Activated naive CD4-positive, alpha-beta T cell treated with anti-CD3 and anti-CD28 coated beads, Interleukin-2, amount 50 U/mL, for 24 hours (primary cell): Measurements from ENCODE around the gene UBXN2A.
"Not testable (repeated sequence)": the region's sequence is repeated elsewhere in the genome, so short reads cannot be mapped to it uniquely, and the experiment has no call there.

Experiments
- H3K27ac Mint-ChIP-seq: one replicate; pipeline ENCODE4 v1.8.0; 2021; ENCODE audit warnings: mild to moderate bottlenecking, mixed read lengths
- H3K27me3 Mint-ChIP-seq: one replicate; pipeline ENCODE4 v1.8.0; 2021; ENCODE audit warnings: mixed read lengths
- H3K36me3 Mint-ChIP-seq: one replicate; pipeline ENCODE4 v1.8.0; 2021; ENCODE audit warnings: mixed read lengths
- H3K4me1 Mint-ChIP-seq: one replicate; pipeline ENCODE4 v1.8.0; 2021; ENCODE audit warnings: mixed read lengths
- H3K4me3 Mint-ChIP-seq: one replicate; pipeline ENCODE4 v1.8.0; 2021; ENCODE audit warnings: mild to moderate bottlenecking, mixed read lengths
- H3K9me3 Mint-ChIP-seq: one replicate; pipeline ENCODE4 v1.8.0; 2021; ENCODE audit warnings: mixed read lengths

The UBXN2A gene

GRCh38 chr2:23992931-23993330 lies 52.7 kb downstream of the UBXN2A start:
- H3K9me3 Mint-ChIP-seq: no peaks in the 10 kb centered on the region
- no peak overlapping the region for H3K27ac Mint-ChIP-seq
- H3K4me1 Mint-ChIP-seq: no peaks in the 10 kb centered on the region
- no peaks in the 10 kb centered on the region for H3K27me3 Mint-ChIP-seq
- H3K36me3 Mint-ChIP-seq: peaks cover 2% of the 10 kb centered on the region
- H3K4me3 Mint-ChIP-seq: no peak overlapping the region

- H3K9me3 Mint-ChIP-seq: no peaks in the 10 kb centered on the region
- H3K4me1 Mint-ChIP-seq: no peaks in the 10 kb centered on the region
- H3K27me3 Mint-ChIP-seq: no peaks in the 10 kb centered on the region
These were observed 53.5 kb downstream of the UBXN2A start for GRCh38 chr2:23993736-23994269.

GRCh38 chr2:23994567-23994966 lies 54.3 kb downstream of the UBXN2A start:
- no peaks in the 10 kb centered on the region for H3K9me3 Mint-ChIP-seq
- peaks cover 5% of the 10 kb centered on the region for H3K36me3 Mint-ChIP-seq
- no peak overlapping the region for H3K4me3 Mint-ChIP-seq
- H3K27me3 Mint-ChIP-seq: no peaks in the 10 kb centered on the region
- H3K27ac Mint-ChIP-seq: peak overlapping the region; percentile 30
- no peaks in the 10 kb centered on the region for H3K4me1 Mint-ChIP-seq

More at GRCh38 chr2:23993736-23994269, 53.5 kb downstream of the UBXN2A start:
- H3K36me3 Mint-ChIP-seq: peaks cover 5% of the 10 kb centered on the region
- H3K27ac Mint-ChIP-seq: no peak overlapping the region
- H3K4me3 Mint-ChIP-seq: no peak overlapping the region

DNA sequence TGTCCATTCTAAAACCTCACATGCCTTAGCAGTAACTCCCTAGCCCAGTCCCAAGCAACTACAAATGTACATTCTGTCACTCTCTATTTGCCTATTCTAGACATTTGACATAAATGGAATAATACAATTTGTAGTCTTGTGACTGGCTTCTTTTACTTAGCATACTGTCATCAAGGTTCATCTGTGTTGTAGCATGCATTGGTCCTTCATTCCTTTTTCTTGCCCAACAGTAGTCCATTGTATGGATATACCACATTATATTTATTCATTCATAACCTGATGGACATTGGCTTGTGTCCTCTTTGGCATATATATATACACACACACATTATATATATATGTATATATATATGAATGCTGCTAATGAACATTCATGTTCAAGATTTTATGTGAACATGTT lies 67.4 kb downstream of the UBXN2A start:
- peaks cover 25% of the 10 kb centered on the region for H3K27me3 Mint-ChIP-seq
- no peaks in the 10 kb centered on the region for H3K36me3 Mint-ChIP-seq
- H3K4me1 Mint-ChIP-seq: peaks cover 4% of the 10 kb centered on the region
- no peak overlapping the region for H3K27ac Mint-ChIP-seq
- no peaks in the 10 kb centered on the region for H3K9me3 Mint-ChIP-seq
- H3K4me3 Mint-ChIP-seq: no peak overlapping the region

DNA sequence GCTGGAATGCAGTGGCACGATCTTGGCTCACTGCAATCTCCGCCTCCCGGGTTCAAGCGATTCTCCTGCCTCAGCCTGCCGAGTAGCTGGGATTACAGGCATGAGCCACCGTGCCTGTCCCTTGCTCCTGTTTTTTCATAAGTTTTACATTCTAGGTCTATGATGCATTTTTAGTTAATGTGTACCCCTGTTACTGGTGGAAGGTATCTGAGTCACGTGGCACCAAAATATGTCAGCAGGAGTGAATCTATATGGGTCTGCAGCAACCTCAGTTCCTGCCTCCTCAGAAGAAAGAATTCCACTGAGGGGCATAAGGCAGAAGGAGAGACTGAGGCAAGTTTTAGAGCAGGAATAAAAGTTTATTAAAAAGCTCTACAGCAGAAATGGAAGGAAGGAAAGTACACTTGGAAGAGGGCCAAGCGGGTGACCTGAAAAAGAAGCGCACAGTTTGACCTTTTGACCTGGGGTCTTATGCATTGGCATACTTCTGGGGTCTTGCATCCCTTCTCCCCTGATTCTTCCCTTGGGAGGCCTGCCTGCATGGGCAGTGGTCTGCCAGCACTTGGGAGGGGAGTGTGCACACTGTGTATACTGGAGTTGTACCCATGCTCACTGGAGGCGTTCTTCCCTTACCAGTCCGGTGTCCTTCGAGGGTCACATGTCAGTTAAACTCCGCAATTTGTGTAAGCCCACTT lies 68.6 kb downstream of the UBXN2A start:
- H3K27me3 Mint-ChIP-seq: peaks cover 28% of the 10 kb centered on the region
- peaks cover 4% of the 10 kb centered on the region for H3K4me1 Mint-ChIP-seq
- H3K9me3 Mint-ChIP-seq: no peaks in the 10 kb centered on the region
- no peak overlapping the region for H3K27ac Mint-ChIP-seq
- H3K36me3 Mint-ChIP-seq: no peaks in the 10 kb centered on the region
- H3K4me3 Mint-ChIP-seq: no peak overlapping the region

DNA sequence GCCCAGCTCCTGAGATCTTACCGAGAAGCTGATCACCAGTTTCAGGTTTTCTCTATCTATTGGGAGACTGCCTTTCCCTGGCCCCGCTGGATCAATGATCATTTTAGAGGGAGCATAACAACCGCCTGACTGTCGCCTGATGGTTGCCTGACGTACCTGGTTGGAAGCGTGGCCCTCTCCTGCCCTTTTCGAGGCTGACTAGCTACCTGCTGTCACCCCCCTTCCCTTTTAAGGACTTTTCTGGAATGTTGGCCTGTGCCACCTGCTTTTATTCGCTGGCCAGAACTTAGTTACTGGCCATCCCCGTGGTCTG lies 69.1 kb downstream of the UBXN2A start:
- Mint-ChIP-seq H3K9me3 (no peaks in the 10 kb centered on the region), H3K27me3 (peaks cover 28% of the 10 kb centered on the region), H3K4me1 (peaks cover 4% of the 10 kb centered on the region), H3K27ac (no peak overlapping the region), H3K36me3 (no peaks in the 10 kb centered on the region), H3K4me3 (no peak overlapping the region)

GRCh38 chr2:24009680-24010476 lies 69.6 kb downstream of the UBXN2A start, which contains the start of gene MFSD2B:
TSS of gene MFSD2B (plus strand) at chr2:24010085. CDS start at chr2:24010097, 12 bp downstream.
- Mint-ChIP-seq H3K9me3 (no peaks in the 10 kb centered on the region), H3K4me1 (peaks cover 4% of the 10 kb centered on the region), H3K27ac (no peak within 1 kb of the TSS), H3K4me3 (no peak within 1 kb of the TSS), H3K36me3 (no peaks in the 10 kb centered on the region), H3K27me3 (peaks cover 30% of the 10 kb centered on the region)

DNA sequence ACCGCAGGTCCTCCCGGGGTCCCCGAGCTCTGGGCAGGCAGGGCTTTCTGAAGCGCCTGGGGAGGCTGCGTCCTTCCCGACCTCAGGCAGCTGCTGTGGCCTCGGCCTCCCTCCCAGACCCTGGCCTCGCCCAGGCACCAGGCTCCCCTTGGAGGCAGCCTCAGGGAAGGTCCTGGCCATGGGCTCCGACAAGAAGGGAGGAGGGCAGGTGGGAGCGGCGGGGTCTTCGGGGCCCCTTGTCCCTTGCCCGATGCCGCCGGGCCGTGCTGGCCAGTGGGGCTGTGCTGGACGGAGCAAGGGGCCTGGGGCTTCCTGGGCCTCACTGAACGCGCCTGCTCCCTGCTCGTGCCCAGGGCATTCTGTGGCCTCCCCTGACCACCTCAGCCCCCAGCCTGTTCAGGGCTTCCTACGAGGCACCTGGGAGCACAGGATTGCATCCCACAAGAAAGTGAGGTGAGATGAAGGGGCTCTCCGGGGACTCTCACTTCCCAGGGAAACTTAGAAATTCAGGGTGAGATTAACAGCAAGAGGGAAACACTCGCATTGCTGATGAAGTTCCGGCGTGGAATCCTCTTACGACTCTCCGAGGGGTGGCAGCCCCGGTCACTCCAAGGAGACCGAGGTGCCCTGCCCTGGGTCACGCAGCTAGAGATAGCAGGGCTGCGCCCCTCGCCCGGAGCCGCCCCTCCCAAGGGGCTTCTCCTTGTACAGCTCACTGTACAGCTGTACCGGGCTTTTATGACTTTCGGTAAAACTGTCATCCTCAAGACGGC lies 70.4 kb downstream of the UBXN2A start:
- no peak overlapping the region for H3K4me3 Mint-ChIP-seq
- H3K9me3 Mint-ChIP-seq: no peaks in the 10 kb centered on the region
- no peaks in the 10 kb centered on the region for H3K36me3 Mint-ChIP-seq
- H3K27me3 Mint-ChIP-seq: peaks cover 30% of the 10 kb centered on the region
- no peak overlapping the region for H3K27ac Mint-ChIP-seq
- peaks cover 4% of the 10 kb centered on the region for H3K4me1 Mint-ChIP-seq

DNA sequence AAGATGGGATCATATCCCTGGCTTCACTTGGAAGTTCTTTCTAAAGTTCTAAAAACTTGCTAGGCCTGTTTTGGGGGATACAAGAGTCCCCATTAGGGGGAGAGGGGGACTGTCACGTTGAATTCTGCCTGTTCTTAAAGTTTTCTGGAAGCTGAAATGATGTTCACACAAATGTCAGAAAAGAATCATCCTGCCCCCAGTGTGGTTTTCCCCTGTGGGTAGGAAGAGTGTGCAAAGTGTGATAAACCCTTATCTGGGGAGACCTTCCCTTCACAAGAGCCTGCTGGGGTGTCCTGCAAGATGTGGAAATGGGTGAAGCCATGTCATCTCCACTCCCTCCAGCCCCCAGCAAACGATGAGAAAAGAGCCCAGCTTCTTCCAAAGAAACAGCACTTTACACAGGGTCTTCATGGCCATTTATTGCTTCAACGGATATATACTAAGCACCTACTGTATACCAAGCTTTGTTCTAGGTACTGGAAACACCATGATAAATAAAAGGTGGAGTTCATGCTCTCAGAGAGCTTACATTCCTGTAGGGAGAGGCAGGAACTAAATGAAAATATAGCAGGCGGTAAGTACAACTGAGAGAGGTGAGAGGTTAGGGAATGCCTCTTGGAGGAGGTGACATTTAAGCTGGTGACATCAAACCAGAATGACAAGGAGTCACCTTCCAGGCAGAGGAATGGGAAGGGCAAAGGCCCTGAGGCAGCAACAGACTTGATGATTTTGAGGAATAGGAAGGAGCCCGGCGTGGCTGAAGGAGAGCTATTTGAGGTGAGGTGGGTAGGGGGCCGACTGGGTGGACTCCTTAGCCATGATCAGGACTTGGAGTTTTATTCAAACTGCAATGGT lies 71.2 kb downstream of the UBXN2A start:
- Mint-ChIP-seq H3K4me3 (no peak overlapping the region), H3K27me3 (peaks cover 30% of the 10 kb centered on the region), H3K9me3 (no peaks in the 10 kb centered on the region), H3K36me3 (no peaks in the 10 kb centered on the region), H3K4me1 (peaks cover 4% of the 10 kb centered on the region), H3K27ac (peak overlapping the region; percentile 84)

- Mint-ChIP-seq H3K4me3 (no peak overlapping the region), H3K27me3 (peaks cover 30% of the 10 kb centered on the region), H3K9me3 (no peaks in the 10 kb centered on the region), H3K27ac (no peak overlapping the region), H3K4me1 (peaks cover 4% of the 10 kb centered on the region), H3K36me3 (no peaks in the 10 kb centered on the region)
These were observed 72.4 kb downstream of the UBXN2A start for GRCh38 chr2:24012521-24013188.

DNA sequence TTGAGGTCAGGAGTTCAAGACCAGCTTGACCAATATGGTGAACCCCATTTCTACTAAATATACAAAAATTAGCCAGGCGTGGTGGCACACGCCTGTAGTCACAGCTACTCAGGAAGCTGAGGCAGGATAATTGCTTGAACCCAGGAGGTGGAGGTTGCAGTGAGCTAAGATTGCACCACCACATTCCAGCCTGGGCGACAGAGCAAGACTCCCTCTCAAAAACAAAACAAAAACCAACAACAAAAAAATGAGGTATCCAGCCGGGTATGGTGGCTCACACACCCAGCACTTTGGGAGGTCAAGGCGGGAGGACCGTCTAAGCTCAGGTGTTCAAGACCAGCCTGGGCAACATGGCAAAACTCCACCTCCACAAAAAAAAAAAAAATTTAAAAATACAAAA lies 74.6 kb downstream of the UBXN2A start:
- H3K36me3 Mint-ChIP-seq, H3K9me3 Mint-ChIP-seq, H3K4me1 Mint-ChIP-seq, H3K4me3 Mint-ChIP-seq, H3K27ac Mint-ChIP-seq: not testable (repeated sequence)
- peaks cover 22% of the 10 kb centered on the region for H3K27me3 Mint-ChIP-seq

- Mint-ChIP-seq H3K4me1 (peaks cover 4% of the 10 kb centered on the region), H3K4me3 (no peak overlapping the region), H3K27ac (no peak overlapping the region), H3K36me3 (no peaks in the 10 kb centered on the region), H3K27me3 (peaks cover 21% of the 10 kb centered on the region), H3K9me3 (no peaks in the 10 kb centered on the region)
These were observed 75.5 kb downstream of the UBXN2A start for GRCh38 chr2:24015562-24016375.

- Mint-ChIP-seq H3K4me3 (no peak overlapping the region), H3K27ac (no peak overlapping the region), H3K36me3 (no peaks in the 10 kb centered on the region), H3K27me3 (peaks cover 15% of the 10 kb centered on the region), H3K4me1 (peaks cover 2% of the 10 kb centered on the region), H3K9me3 (no peaks in the 10 kb centered on the region)
These were observed 76.1 kb downstream of the UBXN2A start for GRCh38 chr2:24016376-24016761.
